Measurements from ENCODE around the gene UQCC3.
A peak's percentile ranks its signal among the peaks of the same experiment; 100 is the strongest.

Gene UQCC3

DNA sequence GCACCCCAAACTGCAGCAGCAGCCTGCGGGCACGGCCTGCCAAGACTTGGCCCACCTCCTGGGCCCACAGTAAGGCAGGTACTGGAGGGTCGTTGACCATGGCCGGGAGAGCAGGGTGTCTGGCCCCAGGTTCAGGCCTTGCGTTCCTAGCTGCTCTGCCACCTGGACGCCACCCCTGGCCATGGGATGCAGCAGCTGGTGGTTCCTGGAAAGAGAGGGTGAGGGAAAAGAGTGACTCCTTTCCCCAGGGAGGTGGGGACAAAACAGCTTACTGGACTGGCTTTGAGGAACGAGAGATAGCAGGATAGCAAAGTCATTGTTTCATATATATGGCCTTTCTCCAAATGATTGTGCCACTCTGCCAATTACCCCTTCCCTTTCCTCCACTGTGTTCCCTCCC is 33.9 kb downstream of the UQCC3 start:
- DNase-seq, result peak; percentile 22

DNA sequence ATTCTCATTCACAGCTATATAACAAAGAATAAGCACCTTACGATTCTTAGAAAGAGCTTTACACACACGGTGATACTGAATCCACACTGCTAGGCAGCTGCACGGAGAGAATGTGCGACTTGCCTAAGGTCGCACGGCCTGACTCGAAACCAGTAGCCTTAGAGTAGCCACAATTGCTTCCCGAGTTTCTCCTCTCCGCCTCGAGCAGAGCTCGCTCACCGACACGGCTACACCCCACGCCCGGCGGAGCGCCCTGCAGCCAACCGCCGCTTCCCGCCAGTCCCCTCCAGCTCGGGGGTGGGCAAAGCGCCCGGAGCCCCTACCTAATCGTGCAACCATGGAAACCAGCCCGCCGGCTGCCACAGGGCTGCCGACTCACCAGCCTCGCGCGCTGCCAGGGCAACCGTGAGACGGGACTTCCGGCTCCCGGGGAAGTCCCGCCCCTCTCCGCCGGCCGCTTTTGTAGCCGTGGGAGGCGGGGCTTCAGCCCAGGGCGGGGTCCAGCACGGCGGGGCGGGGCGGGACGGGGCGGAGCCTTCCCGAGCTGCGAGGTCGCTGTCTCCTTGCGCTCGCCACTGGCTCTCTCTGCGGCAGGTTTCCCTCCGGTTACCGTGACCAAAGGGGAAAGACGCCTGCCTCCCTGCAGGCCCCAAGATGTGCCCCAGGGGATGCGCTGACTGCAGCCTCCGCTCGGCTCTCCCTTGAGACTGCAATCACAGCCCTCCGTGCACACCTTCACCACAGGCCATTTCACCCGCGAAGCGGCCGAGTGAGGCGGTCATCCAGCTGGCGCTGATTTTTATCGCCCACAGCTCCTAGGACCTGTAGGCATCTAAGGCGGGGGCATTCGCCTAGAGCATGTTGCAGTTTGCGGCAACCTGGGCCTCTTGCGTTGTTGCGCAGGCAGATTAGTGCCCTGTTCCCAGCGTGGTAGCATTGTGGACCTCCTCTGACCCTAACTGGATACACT is 34.7 kb downstream of the UQCC3 start:
- DNase-seq, result peak; percentile 86

- DNase-seq, result no peak
These were observed 35.4 kb downstream of the UQCC3 start for GRCh38 chr11:62706850-62707247.

DNA sequence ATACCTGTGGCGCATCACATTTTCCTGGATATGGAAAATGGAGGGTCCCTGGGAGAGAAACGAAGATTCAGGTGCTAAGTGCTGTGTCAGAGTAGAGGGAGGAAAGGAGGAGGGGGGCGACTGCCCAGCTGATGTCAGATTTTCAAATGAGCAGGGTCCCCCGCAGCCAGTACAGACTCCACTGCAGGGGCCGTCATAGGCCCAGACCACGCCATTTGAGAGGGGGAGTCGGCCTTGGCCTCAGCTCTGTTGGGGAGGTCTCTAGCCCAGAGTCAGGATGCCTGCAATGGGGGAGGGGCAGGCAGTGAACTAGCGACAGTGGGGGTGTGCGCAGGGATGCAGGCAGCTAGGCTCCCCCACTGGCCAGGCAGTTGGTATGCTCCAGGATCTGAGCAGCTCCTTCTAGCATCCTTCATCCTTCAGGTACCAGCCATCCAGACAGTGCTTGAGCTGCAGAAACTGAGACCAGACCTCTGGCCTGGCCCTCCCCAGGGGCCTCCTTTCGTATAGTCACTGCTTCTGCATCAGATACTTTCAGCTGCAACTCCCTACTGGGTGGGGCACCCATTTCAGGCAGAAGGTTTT is 35.9 kb downstream of the UQCC3 start, which contains the start of the genes BSCL2 and GNG3:
TSS of gene BSCL2 (minus strand) at position 148 of the 585 bp plus-strand sequence. CDS start 229 bp downstream, outside the sequence.
TSS of gene GNG3 (plus strand) at position 400 of the 585 bp plus-strand sequence. CDS start 620 bp downstream, outside the sequence.
- no peak for DNase-seq

- no peak for DNase-seq
These were observed 36.9 kb downstream of the UQCC3 start for GRCh38 chr11:62708392-62708791.

GRCh38 chr11:62708793-62709192 is 37.3 kb downstream of the UQCC3 start:
- DNase-seq, result peak; percentile 82

DNA sequence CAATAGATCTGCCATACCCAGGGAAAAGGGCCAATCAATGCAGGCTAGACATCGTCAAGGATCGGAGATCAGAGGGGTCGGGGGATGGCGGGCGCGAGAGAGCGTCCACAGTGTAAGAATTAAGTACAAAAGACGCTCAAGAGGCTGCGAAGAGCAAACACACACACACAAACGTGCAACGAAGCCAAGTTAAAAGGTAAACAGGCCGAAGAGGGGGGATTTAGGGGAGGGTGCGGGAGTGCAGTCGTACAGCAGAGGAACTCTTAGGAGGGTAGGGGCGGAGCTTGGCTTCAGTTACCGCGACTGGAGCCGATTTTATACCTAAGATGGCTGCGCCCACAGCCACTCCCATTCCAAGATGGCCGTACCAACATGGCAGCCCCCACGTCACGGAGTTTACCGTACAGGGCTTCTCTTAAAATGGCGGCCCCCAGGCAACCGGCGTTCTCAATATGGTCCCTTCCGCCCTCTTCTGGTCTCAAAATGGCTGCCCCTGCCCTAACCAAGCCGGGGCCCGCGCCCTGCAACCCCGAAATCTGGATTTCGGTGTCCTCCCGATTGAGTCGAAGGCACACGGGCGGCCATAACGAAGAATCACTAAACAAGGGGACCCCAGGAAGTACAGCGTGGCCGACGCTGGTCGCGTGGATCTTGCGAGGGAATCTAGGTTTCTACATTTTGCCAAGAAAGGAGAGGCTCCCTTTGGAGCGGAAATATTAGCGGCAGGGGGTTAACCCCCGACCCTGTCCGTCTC is 38.0 kb downstream of the UQCC3 start:
- peak; percentile 97 for DNase-seq

DNA sequence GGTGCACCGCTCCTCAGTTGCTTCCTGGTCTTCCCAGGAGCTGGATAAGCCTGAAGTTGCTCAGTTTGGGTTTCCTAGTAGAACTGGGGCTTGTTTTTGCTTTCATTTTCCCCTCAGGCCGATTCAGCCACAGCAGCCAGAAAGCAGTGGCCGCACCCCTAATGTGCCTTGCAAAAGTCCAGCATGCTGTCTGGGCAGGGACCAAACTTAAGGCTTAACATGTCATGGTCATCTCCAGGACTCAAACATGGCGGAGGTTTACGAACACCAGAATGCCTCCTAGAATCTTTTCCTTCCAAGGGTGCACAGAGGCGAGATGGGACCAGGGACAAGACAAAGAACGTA is 38.5 kb downstream of the UQCC3 start:
- DNase-seq, result no peak

- DNase-seq, result no peak
These were observed 40.9 kb downstream of the UQCC3 start for GRCh38 chr11:62712276-62712812.

- DNase-seq, result no peak
These were observed 41.4 kb downstream of the UQCC3 start for GRCh38 chr11:62712861-62713260.

GRCh38 chr11:62713343-62713742 is 41.9 kb downstream of the UQCC3 start:
- DNase-seq, result no peak

GRCh38 chr11:62715150-62716130 is 44.0 kb downstream of the UQCC3 start:
- no peak for DNase-seq

- no peak for DNase-seq
These were observed 44.7 kb downstream of the UQCC3 start for GRCh38 chr11:62716206-62716605.

GRCh38 chr11:62716816-62717215 is 45.3 kb downstream of the UQCC3 start:
- no peak for DNase-seq

DNA sequence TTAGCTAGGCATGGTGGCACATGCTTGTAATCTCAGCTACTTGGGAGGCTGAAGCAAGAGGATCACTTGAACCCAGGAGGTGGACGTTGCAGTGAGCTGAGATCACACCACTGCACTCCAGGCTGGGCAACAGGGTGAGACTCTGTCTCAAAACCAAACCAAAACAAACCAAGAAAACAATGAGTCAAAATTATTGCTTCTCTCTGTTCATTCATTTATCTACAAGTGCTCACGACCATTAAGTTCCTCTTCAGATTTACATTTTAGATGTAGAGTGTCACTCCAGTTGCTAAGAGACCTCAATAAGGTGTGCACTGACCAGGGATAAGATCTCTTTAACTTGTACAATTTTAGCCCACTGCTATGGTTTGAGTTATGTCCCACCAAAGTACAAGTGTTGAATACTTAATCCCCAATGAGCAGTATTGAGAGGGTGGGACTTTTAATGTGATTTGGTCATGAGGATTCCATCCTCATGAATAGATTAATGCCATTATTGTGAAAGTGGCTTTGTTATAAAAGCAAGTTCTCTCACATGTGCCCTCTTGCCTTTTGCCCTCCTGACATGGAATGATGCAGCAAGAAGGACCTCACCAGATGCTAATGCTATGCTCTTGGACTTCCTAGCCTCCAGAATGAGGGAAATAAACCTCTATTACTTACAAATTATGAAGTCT is 48.0 kb downstream of the UQCC3 start:
- DNase-seq, result no peak

- no peak for DNase-seq
These were observed 50.5 kb downstream of the UQCC3 start for GRCh38 chr11:62721994-62722393.

Measured in NCI-H510A treated with DMSO at 0.1 percent for 48 hours (cell line).